H1 (cell line): Measurements from ENCODE around the gene NFAT5. TPM values are rescaled to one million over a fixed set of nuclear protein-coding genes. Genes with fewer than 3 reads are reported as not detected.
"Not testable (repeated sequence)": the region's sequence is repeated elsewhere in the genome, so short reads cannot be mapped to it uniquely, and the experiment has no call there.

Experiments
- CTCF ChIA-PET: fragments of 300-600 bp; sonication (Branson Sonifier 250); formaldehyde crosslinking; loops from one replicate; lab custom pipeline; 2021; ENCODE audit not compliant: partially characterized antibody; lab: Charles Lee
- POLR2A ChIA-PET: fragments of 300-600 bp; sonication (Branson Sonifier 250); formaldehyde crosslinking; loops from one replicate; lab custom pipeline; 2021; ENCODE audit warnings: inconsistent platforms; ENCODE audit not compliant: partially characterized antibody; lab: Charles Lee
- DNase-seq, 2 experiments: peaks; one replicate each; pipeline versions ENCODE4 v3.0.0 to v3.0.0-alpha.2; 2010 to 2022; ENCODE audit warnings: low spot score in 2 of 2, low read depth in 1 of 2, mixed read lengths in 1 of 2
- FAIRE-seq: peaks from 2 replicates; lab custom pipeline; 2011; peaks lifted over from hg19 to GRCh38; lab: Jason Lieb, UNC
- H2AFZ ChIP-seq: 2 replicates; pipeline ENCODE4 v1.8.1; 2012; ENCODE audit warnings: low read length, inconsistent platforms
- H2AK5ac ChIP-seq: 2 replicates; pipeline ENCODE4 v1.6.1; 2013; ENCODE audit warnings: low read depth, low read length
- H2BK120ac ChIP-seq: replicated peaks from 2 replicates; pipeline ENCODE3; 2013; ENCODE audit warnings: low read depth, low read length, inconsistent platforms
- H2BK12ac ChIP-seq: 2 replicates; pipeline ENCODE4 v1.6.1; 2013; ENCODE audit warnings: low read depth, low read length
- H2BK15ac ChIP-seq: 2 replicates; pipeline ENCODE4 v1.6.1; 2013; ENCODE audit warnings: low read length
- H2BK20ac ChIP-seq: 2 replicates; pipeline ENCODE4 v1.6.1; 2013; ENCODE audit warnings: low read length
- H2BK5ac ChIP-seq: 2 replicates; pipeline ENCODE4 v1.6.1; 2013; ENCODE audit warnings: low read depth, low read length
- H3K14ac ChIP-seq: 2 replicates; pipeline ENCODE4 v1.6.1; 2013; ENCODE audit warnings: inconsistent platforms; ENCODE audit not compliant: insufficient read length
- H3K18ac ChIP-seq: 2 replicates; pipeline ENCODE4 v1.6.1; 2013; ENCODE audit warnings: low read length; ENCODE audit errors: extremely low read depth
- H3K23ac ChIP-seq: 2 replicates; pipeline ENCODE4 v1.6.1; 2013; ENCODE audit warnings: inconsistent platforms; ENCODE audit not compliant: insufficient read length
- H3K23me2 ChIP-seq: 2 replicates; pipeline ENCODE4 v1.6.1; 2013; ENCODE audit warnings: low read depth, low read length
- H3K27ac ChIP-seq: 2 replicates; pipeline ENCODE4 v1.6.1; 2011; ENCODE audit warnings: low read depth, low read length, inconsistent platforms
- H3K27me3 ChIP-seq, 4 experiments: replicated peaks in 1 of 4; 1 replicate in 1 of 4; 2 replicates in 3 of 4; pipeline versions ENCODE4 v1.6.1 to v1.8.1; 2011 to 2013; ENCODE audit warnings: low read length in 3 of 4, mild to moderate bottlenecking in 3 of 4, inconsistent platforms in 2 of 4, mixed read lengths in 2 of 4, moderate library complexity in 1 of 4; ENCODE audit not compliant: control insufficient read depth in 3 of 4, insufficient read depth in 3 of 4; ENCODE audit errors: extremely low read depth in 1 of 4
- H3K36me3 ChIP-seq, 4 experiments: 2 replicates each; pipeline versions ENCODE4 v1.6.1 to v1.8.1; 2011 to 2013; ENCODE audit warnings: mild to moderate bottlenecking in 4 of 4, low read length in 3 of 4, moderate library complexity in 2 of 4, control low read depth in 1 of 4, inconsistent platforms in 1 of 4; ENCODE audit not compliant: insufficient read depth in 4 of 4, control insufficient read depth in 2 of 4
- H3K4ac ChIP-seq: replicated peaks from 2 replicates; pipeline ENCODE3; 2013; ENCODE audit warnings: low read length, low read depth, mixed read lengths, inconsistent platforms; ENCODE audit not compliant: insufficient read length
- H3K4me1 ChIP-seq, 4 experiments: replicated peaks in 1 of 4; 1 replicate in 1 of 4; 2 replicates in 3 of 4; pipeline versions ENCODE4 v1.6.1 to v1.8.1; 2011 to 2013; ENCODE audit warnings: low read length in 3 of 4, inconsistent platforms in 2 of 4, mixed read lengths in 1 of 4; ENCODE audit not compliant: insufficient read depth in 4 of 4, control insufficient read depth in 3 of 4
- H3K4me2 ChIP-seq, 2 experiments: 2 replicates each; pipeline versions ENCODE4 v1.6.1 to v1.8.1; 2011 to 2013; ENCODE audit warnings: low read depth in 2 of 2, low read length in 2 of 2, control low read depth in 1 of 2, inconsistent platforms in 1 of 2, mild to moderate bottlenecking in 1 of 2; ENCODE audit not compliant: insufficient read depth in 1 of 2
- H3K4me3 ChIP-seq, 4 experiments: fragments of 200-600, 300-600 bp in 1 of 4; sonication (generic), shearing (Covaris generic), sonication (Bioruptor Twin) in 1 of 4; 2 replicates each; pipeline versions ENCODE4 v1.5.1 to v1.8.1; 2011 to 2016; ENCODE audit warnings: low read length in 4 of 4, low read depth in 3 of 4, control low read depth in 2 of 4, inconsistent platforms in 2 of 4, mild to moderate bottlenecking in 2 of 4, mixed read lengths in 1 of 4, moderate library complexity in 1 of 4; ENCODE audit not compliant: insufficient read depth in 2 of 4; ENCODE audit errors: extremely low read depth in 1 of 4
- H3K56ac ChIP-seq: replicated peaks from 2 replicates; pipeline ENCODE3; 2013; ENCODE audit warnings: low read depth, mild to moderate bottlenecking, mixed read lengths, low read length, inconsistent platforms; ENCODE audit not compliant: insufficient read length
- H3K79me1 ChIP-seq: 2 replicates; pipeline ENCODE4 v1.6.1; 2013; ENCODE audit warnings: low read depth, low read length, control low read depth
- H3K79me2 ChIP-seq, 2 experiments: 2 replicates each; pipeline versions ENCODE4 v1.6.1 to v1.8.1; 2012 to 2013; ENCODE audit warnings: low read length in 2 of 2, mild to moderate bottlenecking in 2 of 2, inconsistent platforms in 1 of 2; ENCODE audit not compliant: insufficient read depth in 2 of 2, control insufficient read depth in 1 of 2
- H3K9ac ChIP-seq, 4 experiments: replicated peaks in 1 of 4; 1 replicate in 1 of 4; 2 replicates in 3 of 4; pipeline versions ENCODE4 v1.6.1 to v1.8.1; 2011 to 2013; ENCODE audit warnings: low read depth in 3 of 4, low read length in 3 of 4, control low read depth in 2 of 4, mild to moderate bottlenecking in 2 of 4, moderate library complexity in 2 of 4, inconsistent platforms in 1 of 4; ENCODE audit errors: extremely low read depth in 1 of 4
- H3K9me3 ChIP-seq, 2 experiments: 2 replicates each; pipeline versions ENCODE4 v1.6.1 to v1.8.1; 2012 to 2013; ENCODE audit warnings: mild to moderate bottlenecking in 2 of 2, moderate library complexity in 2 of 2, control low read depth in 1 of 2, inconsistent platforms in 1 of 2, low read depth in 1 of 2, low read length in 1 of 2, mixed read lengths in 1 of 2; ENCODE audit not compliant: insufficient read depth in 2 of 2
- H4K20me1 ChIP-seq, 2 experiments: replicated peaks in 1 of 2; 2 replicates each; pipeline versions ENCODE3 to v1.8.1; 2011 to 2013; ENCODE audit warnings: inconsistent platforms in 2 of 2, low read length in 2 of 2, mild to moderate bottlenecking in 1 of 2; ENCODE audit not compliant: insufficient read depth in 2 of 2, control insufficient read depth in 1 of 2
- H4K5ac ChIP-seq: 2 replicates; pipeline ENCODE4 v1.6.1; 2013; ENCODE audit warnings: low read length, low read depth, mixed read lengths, inconsistent platforms; ENCODE audit not compliant: insufficient read length
- H4K8ac ChIP-seq: 2 replicates; pipeline ENCODE4 v1.8.0; 2013; ENCODE audit warnings: mild to moderate bottlenecking, moderate library complexity, low read length, inconsistent platforms; ENCODE audit not compliant: insufficient read depth; ENCODE audit errors: extremely low read depth
- H4K91ac ChIP-seq: replicated peaks from 2 replicates; pipeline ENCODE3; 2013; ENCODE audit warnings: low read length, mixed read lengths, inconsistent platforms; ENCODE audit not compliant: insufficient read length
- CHD2 ChIP-seq: IDR thresholded peaks from 2 replicates; pipeline ENCODE4 v1.6.1; 2012; ENCODE audit warnings: low read length, improper control_type of control experiment
- EZH2 ChIP-seq: fragments of 200-600 bp; sonication (generic); IDR thresholded peaks from 2 replicates; pipeline ENCODE4 v1.7.1; 2012; ENCODE audit warnings: low read depth, mild to moderate bottlenecking, moderate library complexity, low read length, inconsistent platforms; ENCODE audit not compliant: severe bottlenecking
- KDM1A ChIP-seq: fragments of 200-600, 300-600 bp; sonication (generic); IDR thresholded peaks from 2 replicates; pipeline ENCODE4 v1.7.1; 2016; ENCODE audit warnings: mild to moderate bottlenecking, low read length, borderline replicate concordance
- KDM4A ChIP-seq: IDR thresholded peaks from one replicate; pipeline ENCODE4 v1.7.1; 2012; ENCODE audit warnings: low read depth, mild to moderate bottlenecking, moderate library complexity, low read length, inconsistent platforms; ENCODE audit not compliant: severe bottlenecking
- RNF2 ChIP-seq: fragments of 200-900, 300-1000 bp; sonication (generic); IDR thresholded peaks from 2 replicates; pipeline ENCODE4 v1.7.1; 2016; ENCODE audit warnings: borderline replicate concordance, low read depth, mild to moderate bottlenecking, antibody characterized with exemption, low read length; ENCODE audit not compliant: poor library complexity, severe bottlenecking; ENCODE audit errors: missing control alignments
- SIRT6 ChIP-seq: IDR thresholded peaks from one replicate; pipeline ENCODE4 v1.7.1; 2012; ENCODE audit warnings: low read length, inconsistent platforms
- WGBS, 2 experiments: shearing (Covaris generic) in 1 of 2; methylation state at CpG; one replicate each; pipeline versions ENCODE4 v1.1.6 to v1.1.7; 2013 to 2015; ENCODE audit warnings: low lambda C conversion rate in 2 of 2, mixed read lengths in 2 of 2, inconsistent platforms in 1 of 2, low coverage in 1 of 2, missing lambda C conversion rate in 1 of 2; ENCODE audit not compliant: insufficient replicate concordance in 2 of 2, insufficient coverage in 1 of 2, insufficient read length in 1 of 2; ENCODE audit errors: extremely low coverage in 1 of 2, missing lambda C conversion rate in 1 of 2; 5-methylcytosine and 5-hydroxymethylcytosine counted together
- polyA plus RNA-seq, 7 experiments: library from polyadenylated mRNA; depleted of rRNA in 3 of 7; stranded (reverse) in 5 of 7; unstranded in 2 of 7; fragments of >200 nt in 5 of 7; fragments of 200-250 nt in 2 of 7; gene quantifications; 1 replicate in 5 of 7; 2 replicates in 1 of 7; 4 replicates in 1 of 7; pipeline versions ENCODE4 v1.2.1 to v1.2.3, GENCODE V29; 2011 to 2013; ENCODE audit warnings: missing spikeins in 2 of 7, mixed read lengths in 2 of 7
- total RNA-seq: library from RNA; stranded (reverse); fragmentation: NEBNext Ultra II Directional; extraction: Animal tissue kit (Norgen Biotek cat#: 25700); gene quantifications from 2 replicates; pipeline ENCODE4 v1.2.1, GENCODE V29; 2021

NFAT5 gene
- total and polyA plus RNA-seq, 2 of the 8 experiments (the other 6 are each of a cell fraction or from before 2014, with no cell fraction given) = 8.9 to 29.0 TPM

DNA sequence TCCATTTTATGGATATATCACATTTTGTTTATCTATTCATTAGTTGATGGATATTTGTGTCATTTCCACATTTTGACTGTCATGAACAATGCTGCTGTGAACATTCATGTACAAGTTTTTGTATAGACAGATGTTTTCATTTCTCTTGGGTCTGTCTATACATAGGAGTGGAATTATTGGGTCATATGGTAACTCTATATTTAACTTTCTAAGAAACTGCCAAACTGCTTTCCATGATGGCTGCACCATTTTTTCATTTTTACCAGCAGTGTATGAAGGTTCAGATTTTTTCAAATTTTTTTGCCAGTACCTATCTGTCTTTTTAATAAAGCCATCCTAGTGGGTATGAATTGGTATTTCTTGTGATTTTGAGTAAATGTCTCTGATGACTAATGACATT, 15.5 kb downstream of the NFAT5 start (continued):
- TF ChIP-seq RNF2 (no peak), SIRT6 (no peak), KDM1A (no peak), KDM4A (no peak), CHD2 (no peak), EZH2 (no peak)

DNA sequence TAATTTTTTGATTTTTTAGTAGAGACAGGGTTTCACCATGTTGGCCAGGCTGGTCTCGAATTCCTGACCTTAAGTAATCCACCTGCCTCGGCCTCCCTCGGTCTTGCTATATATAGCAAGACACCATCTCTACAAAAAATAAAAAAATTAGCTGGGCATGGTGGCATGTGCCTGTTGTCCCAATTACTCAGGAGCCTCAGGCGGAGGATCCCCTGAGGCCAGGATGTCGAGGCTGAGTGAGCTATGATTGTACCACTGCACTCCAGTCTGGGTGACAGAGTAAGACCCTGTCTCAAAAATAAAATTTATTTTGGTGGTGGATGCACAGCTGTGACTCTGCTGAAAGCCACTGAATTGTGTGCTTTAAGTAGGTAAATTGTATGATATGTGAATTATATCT, 18.7 kb downstream of the NFAT5 start:
- H4K8ac ChIP-seq, H4K5ac ChIP-seq, H3K4me1 ChIP-seq, H3K56ac ChIP-seq, H2BK120ac ChIP-seq, H3K14ac ChIP-seq, H3K4me3 ChIP-seq, H4K20me1 ChIP-seq, H2BK20ac ChIP-seq, H3K27ac ChIP-seq, H2AFZ ChIP-seq, H2BK12ac ChIP-seq, H3K23me2 ChIP-seq, H4K91ac ChIP-seq, H2BK5ac ChIP-seq, CTCF ChIA-PET, H3K9me3 ChIP-seq, H2AK5ac ChIP-seq, DNase-seq, H3K36me3 ChIP-seq, H3K27me3 ChIP-seq, H2BK15ac ChIP-seq, H3K9ac ChIP-seq, FAIRE-seq, H3K18ac ChIP-seq, H3K4ac ChIP-seq, H3K23ac ChIP-seq, H3K4me2 ChIP-seq, H3K79me1 ChIP-seq: not testable (repeated sequence)
- H3K79me2 ChIP-seq = peaks cover 0 to 49% of the 10 kb centered on the region in 2 experiments; a peak in 2 of 4 replicates
- POLR2A ChIA-PET = interaction anchor here (0.6 to 1.1 kb wide), 2 partner anchors 17 to 429 kb away, joined by 3 to 4 read pairs; no protein-coding TSS in a partner anchor
- WGBS, 2 experiments = 93% methylated on average over 5 of the region's 5 CpGs; no CpG with 5 or more reads in 1 of the 2 experiments
